GM23338 (cell line): ENCODE measurements around the gene CYB561D1. TPM values are rescaled to one million over a fixed set of nuclear protein-coding genes. Genes with fewer than 3 reads are reported as not detected.

ENCODE experiments used
- ATAC-seq: fragments of 200-7000 bp; cut with Tn5 transposase; 3 replicates; pipeline ENCODE4 v1.9.1; 2020
- DNase-seq: peaks from one replicate; pipeline ENCODE4 v3.0.0-alpha.2; 2015; ENCODE audit warnings: low spot score
- H2AFZ ChIP-seq: fragments of 200-600 bp; sonication (generic); 2 replicates; pipeline ENCODE4 v1.8.0; 2016; ENCODE audit warnings: antibody characterized with exemption, mild to moderate bottlenecking, moderate library complexity
- H3F3A ChIP-seq: fragments of 200-600 bp; sonication (generic); replicated peaks from 2 replicates; pipeline ENCODE4 v1.8.0; 2017; ENCODE audit warnings: antibody characterized with exemption, mixed run types, low read depth
- H3K27ac ChIP-seq: fragments of 200-600 bp; sonication (generic); 2 replicates; pipeline ENCODE4 v1.6.1; 2016; ENCODE audit warnings: low read depth
- H3K27me3 ChIP-seq: fragments of 200-600 bp; sonication (generic); 2 replicates; pipeline ENCODE4 v1.8.0; 2016; ENCODE audit warnings: mild to moderate bottlenecking, mixed run types, moderate library complexity; ENCODE audit not compliant: insufficient read depth
- H3K36me3 ChIP-seq: fragments of 200-600 bp; sonication (generic); 2 replicates; pipeline ENCODE4 v1.8.0; 2016; ENCODE audit warnings: mild to moderate bottlenecking; ENCODE audit not compliant: insufficient read depth
- H3K4me1 ChIP-seq: fragments of 200-600 bp; sonication (generic); 2 replicates; pipeline ENCODE4 v1.8.0; 2016; ENCODE audit warnings: mild to moderate bottlenecking, moderate library complexity; ENCODE audit not compliant: insufficient read depth
- H3K4me2 ChIP-seq: fragments of 200-600 bp; sonication (generic); 2 replicates; pipeline ENCODE4 v1.7.1; 2017; ENCODE audit warnings: mixed run types
- H3K4me3 ChIP-seq: fragments of 200-600 bp; sonication (generic); 2 replicates; pipeline ENCODE4 v1.6.1; 2016; ENCODE audit warnings: mixed run types
- H3K79me2 ChIP-seq: fragments of 200-600 bp; sonication (generic); replicated peaks from 2 replicates; pipeline ENCODE4 v1.8.0; 2017; ENCODE audit warnings: mild to moderate bottlenecking; ENCODE audit not compliant: insufficient read depth
- H3K9me2 ChIP-seq: fragments of 200-600 bp; sonication (generic); 2 replicates; pipeline ENCODE4 v1.8.0; 2017; ENCODE audit not compliant: insufficient read depth
- H4K20me1 ChIP-seq: fragments of 200-600 bp; sonication (generic); replicated peaks from 2 replicates; pipeline ENCODE4 v1.8.0; 2017; ENCODE audit warnings: mild to moderate bottlenecking; ENCODE audit not compliant: insufficient read depth
- H3K27ac Mint-ChIP-seq: 2 replicates; pipeline ENCODE4 v1.8.0; 2020; ENCODE audit warnings: inconsistent platforms, mild to moderate bottlenecking, moderate library complexity, mixed read lengths
- H3K27me3 Mint-ChIP-seq: 3 replicates; pipeline ENCODE4 v1.8.0; 2022; ENCODE audit warnings: low read depth, mild to moderate bottlenecking, moderate library complexity, mixed read lengths, inconsistent platforms; ENCODE audit not compliant: insufficient read depth, poor library complexity
- H3K36me3 Mint-ChIP-seq: 3 replicates; pipeline ENCODE4 v1.8.0; 2021; ENCODE audit warnings: low read depth, mild to moderate bottlenecking, inconsistent platforms, moderate library complexity, mixed read lengths
- H3K4me1 Mint-ChIP-seq: 3 replicates; pipeline ENCODE4 v1.8.0; 2020; ENCODE audit warnings: mild to moderate bottlenecking, inconsistent platforms, mixed read lengths
- H3K4me3 Mint-ChIP-seq: 3 replicates; pipeline ENCODE4 v1.8.0; 2021; ENCODE audit warnings: moderate library complexity, mild to moderate bottlenecking, inconsistent platforms, mixed read lengths
- H3K9me3 Mint-ChIP-seq: 3 replicates; pipeline ENCODE4 v1.8.0; 2020; ENCODE audit warnings: moderate library complexity, mild to moderate bottlenecking, inconsistent platforms, mixed read lengths
- CREB1 ChIP-seq: fragments of 250-450 bp; sonication (Bioruptor Pico); IDR thresholded peaks from 2 replicates; pipeline ENCODE4 v1.5.0; 2020; ENCODE audit warnings: low read depth, mild to moderate bottlenecking, moderate library complexity
- EZH2 ChIP-seq: fragments of 200-600 bp; sonication (generic); IDR thresholded peaks from one replicate; pipeline ENCODE4 v1.8.0; 2017; ENCODE audit warnings: antibody characterized with exemption, mild to moderate bottlenecking, low read depth; ENCODE audit not compliant: unreplicated experiment
- EZH2phosphoT487 ChIP-seq: fragments of 200-600 bp; sonication (generic); IDR thresholded peaks from one replicate; pipeline ENCODE4 v1.8.1; 2018; ENCODE audit warnings: antibody characterized with exemption; ENCODE audit not compliant: unreplicated experiment
- JUNB ChIP-seq: IDR thresholded peaks from one replicate; pipeline ENCODE4 v1.6.1; 2016; ENCODE audit warnings: antibody characterized with exemption; ENCODE audit not compliant: unreplicated experiment
- NANOG ChIP-seq: IDR thresholded peaks from 2 replicates; pipeline ENCODE4 v1.6.1; 2016; ENCODE audit warnings: antibody characterized with exemption, borderline replicate concordance
- POLR2AphosphoS5 ChIP-seq: IDR thresholded peaks from 2 replicates; pipeline ENCODE4 v1.6.1; 2016; ENCODE audit warnings: antibody characterized with exemption, low read depth
- STAT1 ChIP-seq: IDR thresholded peaks from one replicate; pipeline ENCODE4 v1.6.1; 2016; ENCODE audit warnings: antibody characterized with exemption; ENCODE audit not compliant: unreplicated experiment
- ZNF114 ChIP-seq: fragments of 250-450 bp; sonication (Bioruptor Pico); IDR thresholded peaks from 2 replicates; pipeline ENCODE4 v1.5.0; 2020; ENCODE audit warnings: mild to moderate bottlenecking, moderate library complexity
- ZNF331 ChIP-seq: fragments of 250-450 bp; sonication (Bioruptor Pico); IDR thresholded peaks from 2 replicates; pipeline ENCODE4 v1.5.0; 2020; ENCODE audit warnings: low read depth, mild to moderate bottlenecking, moderate library complexity
- ZNF462 ChIP-seq: fragments of 250-450 bp; sonication (Bioruptor Pico); IDR thresholded peaks from 2 replicates; pipeline ENCODE4 v1.5.0; 2020; ENCODE audit warnings: mild to moderate bottlenecking, moderate library complexity
- polyA plus RNA-seq: library from polyadenylated mRNA; unstranded; fragments of >200 nt; fragmentation: Nextera tagmentation; extraction: Ambion mirVana; gene quantifications from 2 replicates; pipeline ENCODE4 v1.2.1, GENCODE V29; 2016
- total RNA-seq: library from RNA; depleted of rRNA; stranded (reverse); fragments of >200 nt; shearing (Covaris generic); gene quantifications from 2 replicates; pipeline ENCODE4 v1.2.3, GENCODE V29; 2014
- TF ChIP-seq, protein P1 (sequence below): IDR thresholded peaks from 2 replicates; pipeline ENCODE4 v1.6.1; 2016; ENCODE audit warnings: antibody characterized with exemption
- TF ChIP-seq, protein P2 (sequence below): IDR thresholded peaks from one replicate; pipeline ENCODE4 v1.6.1; 2018; ENCODE audit warnings: antibody characterized with exemption; ENCODE audit not compliant: unreplicated experiment
- TF ChIP-seq, protein P3 (sequence below), 2 experiments: fragments of 200-600 bp in 1 of 2; sonication (generic) in 1 of 2; conservative IDR thresholded peaks; 2 replicates each; pipeline versions ENCODE4 v1.5.1 to v1.6.1; 2016 to 2017; ENCODE audit warnings: antibody characterized with exemption in 2 of 2, low read depth in 2 of 2, mild to moderate bottlenecking in 2 of 2, moderate library complexity in 1 of 2

The CYB561D1 gene
- total and polyA plus RNA-seq, 2 experiments from 2014 or later, result 0.95 to 2.7 TPM

DNA sequence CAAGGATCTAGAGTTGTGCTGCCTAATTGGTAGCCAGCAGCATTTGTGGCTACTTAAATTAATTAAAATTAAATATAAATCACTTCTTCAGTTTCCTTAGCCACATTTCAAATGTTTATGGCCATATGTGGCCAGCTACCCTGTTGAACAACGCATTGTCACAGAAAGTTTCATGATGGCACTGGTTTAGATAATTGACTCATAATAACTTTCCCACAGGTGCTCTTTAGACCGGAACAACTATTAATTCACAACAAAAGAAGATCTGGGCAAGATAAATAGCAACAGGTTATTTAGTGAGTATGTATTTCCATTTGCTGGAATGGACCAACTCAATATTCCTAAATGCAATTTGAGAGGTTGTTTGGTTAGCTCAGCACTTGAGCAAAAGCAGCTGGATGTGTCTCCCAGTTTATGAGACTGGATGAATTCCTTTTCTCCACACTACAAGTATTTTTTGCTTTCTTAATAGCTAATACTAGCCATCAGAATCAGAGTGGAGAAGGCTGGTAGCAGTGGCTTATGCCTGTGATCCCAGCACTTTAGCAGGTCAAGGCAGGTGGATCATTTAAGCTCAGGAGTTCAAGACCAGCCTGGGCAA lies 19.3 kb downstream of the CYB561D1 start:
- no peak overlapping the region for H3K4me2 ChIP-seq
- TF ChIP-seq EZH2phosphoT487 (no peak), POLR2AphosphoS5 (no peak), ZNF462 (no peak), ZNF331 (no peak), CREB1 (CRISPR knock-in tag) (no peak), NANOG (no peak), EZH2 (no peak), JUNB (no peak), ZNF114 (CRISPR knock-in tag) (no peak), STAT1 (no peak)
- TF ChIP-seq, protein P1, sequence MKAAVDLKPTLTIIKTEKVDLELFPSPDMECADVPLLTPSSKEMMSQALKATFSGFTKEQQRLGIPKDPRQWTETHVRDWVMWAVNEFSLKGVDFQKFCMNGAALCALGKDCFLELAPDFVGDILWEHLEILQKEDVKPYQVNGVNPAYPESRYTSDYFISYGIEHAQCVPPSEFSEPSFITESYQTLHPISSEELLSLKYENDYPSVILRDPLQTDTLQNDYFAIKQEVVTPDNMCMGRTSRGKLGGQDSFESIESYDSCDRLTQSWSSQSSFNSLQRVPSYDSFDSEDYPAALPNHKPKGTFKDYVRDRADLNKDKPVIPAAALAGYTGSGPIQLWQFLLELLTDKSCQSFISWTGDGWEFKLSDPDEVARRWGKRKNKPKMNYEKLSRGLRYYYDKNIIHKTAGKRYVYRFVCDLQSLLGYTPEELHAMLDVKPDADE, result no peak
- TF ChIP-seq, protein P2, sequence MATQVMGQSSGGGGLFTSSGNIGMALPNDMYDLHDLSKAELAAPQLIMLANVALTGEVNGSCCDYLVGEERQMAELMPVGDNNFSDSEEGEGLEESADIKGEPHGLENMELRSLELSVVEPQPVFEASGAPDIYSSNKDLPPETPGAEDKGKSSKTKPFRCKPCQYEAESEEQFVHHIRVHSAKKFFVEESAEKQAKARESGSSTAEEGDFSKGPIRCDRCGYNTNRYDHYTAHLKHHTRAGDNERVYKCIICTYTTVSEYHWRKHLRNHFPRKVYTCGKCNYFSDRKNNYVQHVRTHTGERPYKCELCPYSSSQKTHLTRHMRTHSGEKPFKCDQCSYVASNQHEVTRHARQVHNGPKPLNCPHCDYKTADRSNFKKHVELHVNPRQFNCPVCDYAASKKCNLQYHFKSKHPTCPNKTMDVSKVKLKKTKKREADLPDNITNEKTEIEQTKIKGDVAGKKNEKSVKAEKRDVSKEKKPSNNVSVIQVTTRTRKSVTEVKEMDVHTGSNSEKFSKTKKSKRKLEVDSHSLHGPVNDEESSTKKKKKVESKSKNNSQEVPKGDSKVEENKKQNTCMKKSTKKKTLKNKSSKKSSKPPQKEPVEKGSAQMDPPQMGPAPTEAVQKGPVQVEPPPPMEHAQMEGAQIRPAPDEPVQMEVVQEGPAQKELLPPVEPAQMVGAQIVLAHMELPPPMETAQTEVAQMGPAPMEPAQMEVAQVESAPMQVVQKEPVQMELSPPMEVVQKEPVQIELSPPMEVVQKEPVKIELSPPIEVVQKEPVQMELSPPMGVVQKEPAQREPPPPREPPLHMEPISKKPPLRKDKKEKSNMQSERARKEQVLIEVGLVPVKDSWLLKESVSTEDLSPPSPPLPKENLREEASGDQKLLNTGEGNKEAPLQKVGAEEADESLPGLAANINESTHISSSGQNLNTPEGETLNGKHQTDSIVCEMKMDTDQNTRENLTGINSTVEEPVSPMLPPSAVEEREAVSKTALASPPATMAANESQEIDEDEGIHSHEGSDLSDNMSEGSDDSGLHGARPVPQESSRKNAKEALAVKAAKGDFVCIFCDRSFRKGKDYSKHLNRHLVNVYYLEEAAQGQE, result no peak
- TF ChIP-seq, protein P3, sequence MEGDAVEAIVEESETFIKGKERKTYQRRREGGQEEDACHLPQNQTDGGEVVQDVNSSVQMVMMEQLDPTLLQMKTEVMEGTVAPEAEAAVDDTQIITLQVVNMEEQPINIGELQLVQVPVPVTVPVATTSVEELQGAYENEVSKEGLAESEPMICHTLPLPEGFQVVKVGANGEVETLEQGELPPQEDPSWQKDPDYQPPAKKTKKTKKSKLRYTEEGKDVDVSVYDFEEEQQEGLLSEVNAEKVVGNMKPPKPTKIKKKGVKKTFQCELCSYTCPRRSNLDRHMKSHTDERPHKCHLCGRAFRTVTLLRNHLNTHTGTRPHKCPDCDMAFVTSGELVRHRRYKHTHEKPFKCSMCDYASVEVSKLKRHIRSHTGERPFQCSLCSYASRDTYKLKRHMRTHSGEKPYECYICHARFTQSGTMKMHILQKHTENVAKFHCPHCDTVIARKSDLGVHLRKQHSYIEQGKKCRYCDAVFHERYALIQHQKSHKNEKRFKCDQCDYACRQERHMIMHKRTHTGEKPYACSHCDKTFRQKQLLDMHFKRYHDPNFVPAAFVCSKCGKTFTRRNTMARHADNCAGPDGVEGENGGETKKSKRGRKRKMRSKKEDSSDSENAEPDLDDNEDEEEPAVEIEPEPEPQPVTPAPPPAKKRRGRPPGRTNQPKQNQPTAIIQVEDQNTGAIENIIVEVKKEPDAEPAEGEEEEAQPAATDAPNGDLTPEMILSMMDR (conservative IDR thresholded peaks at IDR 0.05; ENCODE audit: low read depth in 2 of 2), result no peak
- H3K79me2 ChIP-seq, result no peaks in the 10 kb centered on the region
- H4K20me1 ChIP-seq, result no peaks in the 10 kb centered on the region
- H2AFZ ChIP-seq, result no peak overlapping the region
- H3F3A ChIP-seq, result no peaks in the 10 kb centered on the region
- H3K27me3 Mint-ChIP-seq, result peaks cover 12% of the 10 kb centered on the region
- H3K36me3 ChIP-seq, result no peaks in the 10 kb centered on the region
- no peak overlapping the region for H3K4me3 ChIP-seq
- H3K4me1 Mint-ChIP-seq, result peaks cover 11% of the 10 kb centered on the region
- no peak overlapping the region for H3K4me3 Mint-ChIP-seq
- DNase-seq (no peak), ATAC-seq (no peak)
- no peaks in the 10 kb centered on the region for H3K9me3 Mint-ChIP-seq
- peaks cover 32% of the 10 kb centered on the region for H3K27me3 ChIP-seq
- H3K27ac ChIP-seq, result no peak overlapping the region
- H3K9me2 ChIP-seq, result no peaks in the 10 kb centered on the region
- no peak overlapping the region for H3K27ac Mint-ChIP-seq
- no peaks in the 10 kb centered on the region; the same call in 2 of the 3 replicates for H3K36me3 Mint-ChIP-seq
- peaks cover 7% of the 10 kb centered on the region; the same call in 1 of the 2 replicates for H3K4me1 ChIP-seq
